Measurements from ENCODE around the gene GTF2E1.

GTF2E1 gene

GRCh38 chr3:120801484-120801883 is 58.9 kb downstream of the GTF2E1 start:
- no peak for DNase-seq

DNA sequence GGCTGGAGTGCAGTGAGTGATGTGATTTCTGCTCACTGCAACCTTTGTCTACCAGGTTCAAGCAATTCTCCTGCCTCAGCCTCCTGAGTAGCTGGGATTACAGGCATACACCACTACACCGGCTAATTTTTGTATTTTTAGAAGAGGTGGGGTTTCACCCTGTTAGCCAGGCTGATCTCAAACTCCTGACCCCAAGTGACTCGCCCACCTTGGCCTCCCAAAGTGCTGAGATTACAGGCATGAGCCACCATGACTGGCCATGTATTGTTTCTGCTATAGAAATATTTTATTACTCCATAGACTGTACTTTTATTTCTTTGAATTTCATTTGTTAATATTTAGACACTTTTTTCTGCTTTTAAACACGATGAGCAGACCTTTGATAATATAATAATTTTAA is 60.4 kb downstream of the GTF2E1 start:
- DNase-seq = no peak

DNA sequence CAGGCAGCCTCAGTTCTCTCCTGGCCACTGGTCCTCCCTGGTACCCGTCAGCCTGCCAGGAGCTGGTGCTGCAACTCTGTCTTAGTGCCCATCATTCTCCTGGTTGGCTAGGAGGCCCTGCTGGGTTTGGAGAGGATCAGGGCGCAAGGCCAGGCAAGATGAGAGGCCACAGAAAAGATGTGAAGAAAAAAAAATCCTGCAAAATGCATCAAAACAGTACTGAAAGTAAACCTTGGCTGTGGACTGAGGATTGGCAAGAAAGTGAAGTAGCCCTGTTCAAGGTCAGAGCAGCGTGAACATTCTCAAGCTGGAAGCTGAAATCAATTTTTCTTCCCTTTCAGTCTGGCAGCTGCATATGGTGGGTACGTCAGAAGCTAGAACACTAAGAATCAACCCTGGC is 74.2 kb downstream of the GTF2E1 start:
- no peak for DNase-seq

DNA sequence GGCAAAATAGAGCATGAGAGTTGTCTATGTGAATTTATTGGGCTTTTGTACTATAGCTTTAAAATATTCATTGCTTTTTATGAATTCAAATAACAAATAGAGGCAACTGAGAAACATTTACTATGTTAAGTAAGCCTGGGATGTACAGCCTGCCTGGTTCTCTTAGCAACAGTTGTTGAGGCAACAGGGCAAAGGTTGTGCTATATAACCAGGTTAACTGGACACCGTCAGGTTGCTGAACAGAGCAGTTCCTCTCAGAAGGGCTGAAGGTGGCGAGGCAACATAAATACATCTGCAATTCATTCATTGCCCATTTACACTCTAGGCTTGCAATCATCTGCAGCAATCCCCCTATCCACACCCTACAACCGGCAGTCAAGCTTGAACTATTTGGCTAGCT is 78.2 kb downstream of the GTF2E1 start:
- DNase-seq = no peak

DNA sequence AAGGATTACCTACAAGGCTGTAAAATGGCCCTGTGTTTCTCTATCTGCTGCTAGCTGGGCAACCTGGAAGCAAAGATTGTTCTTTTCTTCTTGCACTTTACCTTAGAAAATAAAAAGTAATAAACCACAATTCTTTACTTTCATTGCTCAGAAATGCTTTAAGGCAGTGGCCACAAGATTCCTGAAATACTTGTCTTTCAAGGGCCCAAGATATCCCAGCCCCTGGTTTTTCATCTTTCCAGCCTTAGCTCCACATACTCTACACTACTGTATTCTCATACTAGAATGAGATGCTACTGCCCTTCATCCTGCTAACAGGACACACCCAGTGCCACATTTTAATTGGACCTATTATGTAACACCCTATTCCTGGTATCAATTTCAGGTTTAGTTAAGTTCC is 78.9 kb downstream of the GTF2E1 start:
- DNase-seq = no peak

- no peak for DNase-seq
Observed at GRCh38 chr3:120823156-120823555, 80.6 kb downstream of the GTF2E1 start.

DNA sequence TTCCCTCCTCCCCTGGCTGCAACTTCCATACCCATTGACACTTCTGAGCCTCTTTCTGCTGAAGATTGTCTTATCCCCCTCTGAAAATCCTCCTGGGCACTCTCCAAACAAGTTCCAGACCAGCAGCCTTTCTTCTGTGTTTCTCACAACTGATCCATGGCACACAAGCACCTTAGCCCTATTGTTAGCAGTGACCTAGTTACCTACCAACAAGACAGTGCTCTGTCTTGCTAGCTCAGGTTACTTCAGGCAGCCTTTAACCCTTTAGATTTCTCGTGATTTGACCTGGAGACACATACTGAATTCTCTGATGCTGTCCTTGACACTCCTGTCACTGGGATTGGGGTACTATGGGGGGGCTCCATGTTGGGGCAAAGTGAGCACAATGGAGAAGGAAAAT is 82.1 kb downstream of the GTF2E1 start:
- DNase-seq = no peak

DNA sequence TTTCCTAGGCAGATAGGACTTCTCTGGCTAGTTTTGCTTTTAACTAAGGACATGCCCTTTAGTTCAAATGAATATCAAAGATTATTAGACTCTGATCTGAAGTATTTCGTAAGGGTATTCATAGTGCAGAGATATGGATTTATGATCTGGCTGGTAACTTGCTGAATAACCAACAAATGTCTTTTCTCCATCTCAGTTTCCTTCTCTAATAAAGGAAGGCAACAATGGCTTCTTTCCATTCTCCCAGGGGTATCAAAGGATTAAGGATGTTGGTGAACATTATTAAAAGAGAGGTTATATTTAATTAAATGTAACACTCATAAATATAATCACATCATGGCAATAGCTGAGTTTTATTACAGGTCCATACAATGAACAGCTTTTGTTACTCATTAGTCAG is 86.3 kb downstream of the GTF2E1 start:
- no peak for DNase-seq

DNA sequence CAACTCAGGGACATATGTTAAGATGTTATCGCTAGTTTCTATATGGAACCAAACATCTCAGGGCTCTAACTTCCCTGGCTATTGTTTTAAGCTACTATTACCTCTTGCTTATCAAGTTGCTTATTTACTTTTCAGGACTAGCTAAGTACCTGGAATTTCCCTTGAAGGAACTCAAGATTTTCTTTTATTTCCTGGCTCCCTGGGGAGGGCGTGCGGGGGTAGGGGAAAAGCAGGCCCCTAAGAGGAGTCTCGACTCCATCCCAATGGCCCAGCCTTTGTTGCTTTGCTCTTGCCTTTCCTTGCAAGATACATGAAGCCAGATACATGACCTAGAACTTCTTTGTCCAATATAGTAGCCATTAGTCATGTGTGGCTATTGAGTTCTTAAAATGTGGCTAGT is 88.5 kb downstream of the GTF2E1 start:
- DNase-seq = no peak
